Measurements from ENCODE around the gene ZIC1. TPM values are rescaled to one million over a fixed set of nuclear protein-coding genes. Genes with fewer than 3 reads are reported as not detected.

The ZIC1 gene
- polyA plus RNA-seq, 4 donors: 0.03 TPM; not detected in 3

DNA sequence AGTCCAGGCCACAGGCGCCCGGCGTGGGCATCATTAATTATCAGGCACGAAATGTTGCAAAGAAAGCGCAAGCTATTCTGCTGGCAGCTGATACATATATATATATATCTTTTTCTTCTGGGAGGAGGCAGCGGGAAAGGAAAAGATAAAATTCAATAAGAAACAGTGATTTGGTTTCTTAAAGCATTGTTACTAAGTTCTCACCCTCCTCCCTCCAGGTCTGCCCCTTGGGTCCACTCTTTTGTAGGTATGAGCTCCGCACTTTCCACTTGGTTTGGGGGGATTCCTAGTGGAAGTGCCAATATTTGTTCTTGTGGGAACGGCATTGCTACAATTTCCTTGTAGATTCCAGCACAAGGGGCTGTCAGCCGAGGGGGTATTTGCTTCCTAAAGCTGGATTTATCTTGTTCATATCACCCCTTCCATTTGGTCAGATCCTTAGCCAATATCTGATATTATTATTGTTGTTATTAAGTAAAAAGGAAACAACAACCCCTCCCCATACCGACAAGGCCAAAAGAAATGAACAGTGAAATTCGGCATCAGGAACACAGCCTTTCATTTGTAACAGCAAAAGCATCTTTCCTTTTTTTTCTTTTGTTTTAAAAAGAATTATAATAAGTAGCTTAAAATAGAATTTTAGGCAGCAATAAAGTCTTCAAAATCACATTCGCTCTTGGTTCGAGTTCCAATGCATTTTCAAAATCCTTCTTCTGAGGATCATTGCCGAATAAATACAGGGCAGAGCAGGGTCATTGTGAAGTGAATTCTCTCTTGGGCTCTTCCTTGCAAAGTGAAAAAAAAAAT, 15.6 kb downstream of the ZIC1 start:
- no peak for DNase-seq
- Histone ChIP-seq H3K27ac (ENCODE audit: low read depth in 1 of 3, low read length in 2 of 3) (no peak overlapping the region), H3K27me3 (ENCODE audit: control insufficient read depth in 3 of 3, insufficient read depth in 3 of 3, low read length in 3 of 3) (peaks cover 10 to 56% (median 48%) of the 10 kb centered on the region in 3 donors), H3K9me3 (ENCODE audit: control insufficient read depth in 2 of 2, insufficient read depth in 1 of 2, low read depth in 1 of 2, low read length in 1 of 2) (peaks cover 0 to 22% of the 10 kb centered on the region in 2 donors), H3K4me3 (ENCODE audit: low read depth in 1 of 3, low read length in 3 of 3) (no peak overlapping the region), H3K36me3 (ENCODE audit: control insufficient read depth in 3 of 3, insufficient read depth in 2 of 3, low read depth in 1 of 3, low read length in 3 of 3) (no peaks in the 10 kb centered on the region), H3K4me1 (ENCODE audit: control insufficient read depth in 3 of 3, insufficient read depth in 2 of 3, low read depth in 1 of 3, low read length in 2 of 3) (no peaks in the 10 kb centered on the region)
- FAIRE-seq: no peak
- 7 to 16% (median 9%) methylated on average over 14 of the region's 14 CpGs for WGBS, 3 donors

DNA sequence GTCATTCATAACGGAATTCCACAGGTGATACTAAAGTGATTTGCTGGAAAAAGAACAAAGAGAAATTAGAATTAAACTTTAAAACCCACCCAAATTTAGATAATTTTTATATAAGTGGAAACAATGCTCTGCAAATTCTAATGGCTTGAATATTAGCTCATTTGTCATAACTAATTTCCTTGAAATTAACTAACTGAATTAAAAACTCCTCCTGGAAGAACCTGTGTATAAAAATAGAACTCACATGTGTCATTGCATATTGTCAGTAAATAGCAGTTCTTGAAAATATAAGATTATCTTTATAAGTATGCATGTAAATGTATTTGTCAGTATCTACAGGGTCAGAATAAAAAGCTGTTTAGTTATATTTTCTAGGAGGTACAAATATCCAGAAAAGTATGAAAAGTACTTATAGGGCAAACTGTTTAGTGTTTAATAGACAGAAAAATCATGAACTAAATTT, 16.3 kb downstream of the ZIC1 start:
- DNase-seq (no peak), FAIRE-seq (peak; percentile 10)
- Histone ChIP-seq H3K4me3 (ENCODE audit: low read depth in 1 of 3, low read length in 3 of 3) (no peak overlapping the region), H3K4me1 (ENCODE audit: control insufficient read depth in 3 of 3, insufficient read depth in 2 of 3, low read depth in 1 of 3, low read length in 2 of 3) (no peaks in the 10 kb centered on the region), H3K9me3 (ENCODE audit: control insufficient read depth in 2 of 2, insufficient read depth in 1 of 2, low read depth in 1 of 2, low read length in 1 of 2) (peaks cover 0 to 16% of the 10 kb centered on the region in 2 donors), H3K27ac (ENCODE audit: low read depth in 1 of 3, low read length in 2 of 3) (no peak overlapping the region), H3K27me3 (ENCODE audit: control insufficient read depth in 3 of 3, insufficient read depth in 3 of 3, low read length in 3 of 3) (peaks cover 8 to 50% (median 43%) of the 10 kb centered on the region in 3 donors), H3K36me3 (ENCODE audit: control insufficient read depth in 3 of 3, insufficient read depth in 2 of 3, low read depth in 1 of 3, low read length in 3 of 3) (no peaks in the 10 kb centered on the region)
- 5 to 15% (median 10%) methylated on average over 1 of the region's 1 CpG for WGBS, 3 donors

DNA sequence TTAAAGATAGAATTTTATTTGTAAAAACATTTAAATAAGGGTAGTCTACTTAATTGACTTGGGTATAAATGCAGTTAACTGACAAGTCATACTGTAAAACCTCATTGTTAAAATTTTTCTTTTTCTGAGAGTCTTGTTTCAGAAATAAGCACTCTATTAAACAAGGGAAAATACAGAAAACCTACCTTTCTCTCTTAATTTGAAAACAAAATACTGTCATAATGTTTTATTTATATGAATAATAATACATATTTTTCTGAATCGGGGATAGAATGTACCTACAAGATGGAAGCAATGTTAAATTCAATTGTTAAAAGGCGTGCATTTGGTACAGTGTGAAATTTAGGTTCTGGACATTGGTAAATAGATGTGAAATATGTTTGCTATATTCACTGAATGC, 17.8 kb downstream of the ZIC1 start:
- FAIRE-seq (no peak), DNase-seq (no peak)
- Histone ChIP-seq H3K27me3 (ENCODE audit: control insufficient read depth in 3 of 3, insufficient read depth in 3 of 3, low read length in 3 of 3) (peaks cover 6 to 36% (median 35%) of the 10 kb centered on the region in 3 donors), H3K4me1 (ENCODE audit: control insufficient read depth in 3 of 3, insufficient read depth in 2 of 3, low read depth in 1 of 3, low read length in 2 of 3) (no peaks in the 10 kb centered on the region), H3K36me3 (ENCODE audit: control insufficient read depth in 3 of 3, insufficient read depth in 2 of 3, low read depth in 1 of 3, low read length in 3 of 3) (no peaks in the 10 kb centered on the region), H3K4me3 (ENCODE audit: low read depth in 1 of 3, low read length in 3 of 3) (no peak overlapping the region), H3K9me3 (ENCODE audit: control insufficient read depth in 2 of 2, insufficient read depth in 1 of 2, low read depth in 1 of 2, low read length in 1 of 2) (peaks cover 0 to 6% of the 10 kb centered on the region in 2 donors), H3K27ac (ENCODE audit: low read depth in 1 of 3, low read length in 2 of 3) (no peak overlapping the region)
- 80 to 92% (median 91%) methylated on average over 2 of the region's 2 CpGs for WGBS, 3 donors

DNA sequence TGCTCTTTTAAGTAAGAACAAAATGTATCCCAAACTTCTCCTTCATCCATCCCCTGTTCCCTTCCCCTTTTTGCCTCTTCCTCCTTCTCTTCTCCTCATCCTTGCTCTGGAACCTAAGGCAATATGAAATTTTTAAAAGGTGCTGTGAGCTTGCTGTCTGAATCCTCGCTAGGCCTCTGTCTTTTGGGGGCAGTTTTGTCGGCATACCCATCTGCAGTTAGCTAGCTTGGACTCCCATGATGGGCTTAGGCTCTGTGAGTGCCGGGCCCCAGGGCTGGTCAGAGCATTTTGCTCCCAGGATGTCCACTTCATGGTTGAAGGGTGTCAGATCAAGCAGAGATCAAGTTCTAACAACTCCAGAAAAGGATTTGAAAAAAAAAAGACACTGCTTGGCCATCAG, 18.6 kb downstream of the ZIC1 start:
- Histone ChIP-seq H3K27ac (ENCODE audit: low read depth in 1 of 3, low read length in 2 of 3) (no peak overlapping the region), H3K9me3 (ENCODE audit: control insufficient read depth in 2 of 2, insufficient read depth in 1 of 2, low read depth in 1 of 2, low read length in 1 of 2) (peaks cover 0 to 6% of the 10 kb centered on the region in 2 donors), H3K4me1 (ENCODE audit: control insufficient read depth in 3 of 3, insufficient read depth in 2 of 3, low read depth in 1 of 3, low read length in 2 of 3) (no peaks in the 10 kb centered on the region), H3K27me3 (ENCODE audit: control insufficient read depth in 3 of 3, insufficient read depth in 3 of 3, low read length in 3 of 3) (peaks cover 6 to 30% (median 28%) of the 10 kb centered on the region in 3 donors), H3K36me3 (ENCODE audit: control insufficient read depth in 3 of 3, insufficient read depth in 2 of 3, low read depth in 1 of 3, low read length in 3 of 3) (no peaks in the 10 kb centered on the region), H3K4me3 (ENCODE audit: low read depth in 1 of 3, low read length in 3 of 3) (no peak overlapping the region)
- 57 to 74% (median 66%) methylated on average over 3 of the region's 3 CpGs for WGBS, 3 donors
- no peak for FAIRE-seq
- no peak for DNase-seq

DNA sequence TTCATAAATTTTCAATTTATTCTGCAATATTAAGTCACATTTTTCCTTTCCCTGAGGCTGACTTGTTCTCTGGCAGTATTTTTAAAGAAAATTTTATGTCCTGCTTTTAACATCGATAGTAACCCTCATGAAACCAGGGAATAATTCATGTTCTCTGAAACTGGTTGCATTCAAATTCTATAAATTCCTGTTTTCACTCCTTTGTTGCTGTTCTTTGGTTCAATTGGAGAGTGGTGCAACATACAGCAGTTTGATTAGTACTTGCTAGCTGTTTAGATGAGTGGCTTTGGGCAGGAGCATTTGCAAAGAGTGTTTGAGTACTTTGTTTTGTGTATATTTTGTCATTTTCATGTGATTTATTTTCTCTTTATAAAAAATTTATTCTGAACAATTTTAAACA, 19.2 kb downstream of the ZIC1 start:
- DNase-seq (no peak), FAIRE-seq (no peak)
- Histone ChIP-seq H3K4me1 (ENCODE audit: control insufficient read depth in 3 of 3, insufficient read depth in 2 of 3, low read depth in 1 of 3, low read length in 2 of 3) (no peaks in the 10 kb centered on the region), H3K27ac (ENCODE audit: low read depth in 1 of 3, low read length in 2 of 3) (no peak overlapping the region), H3K4me3 (ENCODE audit: low read depth in 1 of 3, low read length in 3 of 3) (no peak overlapping the region), H3K36me3 (ENCODE audit: control insufficient read depth in 3 of 3, insufficient read depth in 2 of 3, low read depth in 1 of 3, low read length in 3 of 3) (no peaks in the 10 kb centered on the region), H3K9me3 (ENCODE audit: control insufficient read depth in 2 of 2, insufficient read depth in 1 of 2, low read depth in 1 of 2, low read length in 1 of 2) (no peaks in the 10 kb centered on the region), H3K27me3 (ENCODE audit: control insufficient read depth in 3 of 3, insufficient read depth in 3 of 3, low read length in 3 of 3) (peaks cover 6 to 24% (median 22%) of the 10 kb centered on the region in 3 donors)
- WGBS, 3 donors: 72 to 93% (median 84%) methylated on average over 1 of the region's 1 CpG

DNA sequence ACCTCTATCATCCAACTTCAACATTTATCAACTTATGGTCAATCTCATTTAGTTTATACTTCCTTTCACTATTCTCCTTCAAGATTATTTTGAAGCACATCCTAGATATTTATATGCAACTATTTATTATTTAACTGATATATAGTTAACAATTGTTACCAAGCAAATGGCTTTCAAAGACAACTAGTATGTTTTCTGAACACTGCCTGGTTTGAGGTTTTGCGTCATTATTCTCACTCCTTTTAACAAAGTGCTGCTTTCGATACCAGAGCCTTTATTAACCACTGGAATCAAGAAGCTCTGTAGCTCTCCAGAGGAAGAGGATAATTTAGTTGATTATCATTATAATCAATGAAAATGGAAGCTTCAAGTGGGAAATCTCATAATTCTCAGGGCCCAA, 19.6 kb downstream of the ZIC1 start:
- Histone ChIP-seq H3K36me3 (ENCODE audit: control insufficient read depth in 3 of 3, insufficient read depth in 2 of 3, low read depth in 1 of 3, low read length in 3 of 3) (no peaks in the 10 kb centered on the region), H3K27me3 (ENCODE audit: control insufficient read depth in 3 of 3, insufficient read depth in 3 of 3, low read length in 3 of 3) (peaks cover 6 to 20% (median 18%) of the 10 kb centered on the region in 3 donors), H3K9me3 (ENCODE audit: control insufficient read depth in 2 of 2, insufficient read depth in 1 of 2, low read depth in 1 of 2, low read length in 1 of 2) (no peaks in the 10 kb centered on the region), H3K27ac (ENCODE audit: low read depth in 1 of 3, low read length in 2 of 3) (no peak overlapping the region), H3K4me3 (ENCODE audit: low read depth in 1 of 3, low read length in 3 of 3) (no peak overlapping the region), H3K4me1 (ENCODE audit: control insufficient read depth in 3 of 3, insufficient read depth in 2 of 3, low read depth in 1 of 3, low read length in 2 of 3) (no peaks in the 10 kb centered on the region)
- DNase-seq (no peak), FAIRE-seq (no peak)
- WGBS, 3 donors: 89 to 94% (median 91%) methylated on average over 2 of the region's 2 CpGs

DNA sequence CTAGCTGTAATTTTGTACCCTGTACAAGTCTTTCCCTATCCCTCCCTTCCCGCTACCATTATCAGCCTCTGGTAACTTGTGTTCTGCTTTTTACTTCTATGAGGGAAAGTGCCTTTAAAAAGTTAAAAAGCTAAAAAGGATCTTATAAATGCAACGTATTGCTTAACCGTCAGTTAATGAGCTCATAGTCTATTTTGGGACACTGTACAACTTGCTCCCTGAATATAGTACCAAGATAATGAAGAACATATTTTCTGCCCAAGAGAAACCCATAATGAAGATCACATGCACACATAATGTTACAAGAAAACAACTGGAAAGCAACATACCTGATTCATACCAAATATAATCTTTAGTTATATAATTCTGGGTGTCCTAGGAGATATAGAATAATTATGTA, 22.6 kb downstream of the ZIC1 start:
- FAIRE-seq (no peak), DNase-seq (no peak)
- Histone ChIP-seq H3K4me1 (ENCODE audit: control insufficient read depth in 3 of 3, insufficient read depth in 2 of 3, low read depth in 1 of 3, low read length in 2 of 3) (no peaks in the 10 kb centered on the region), H3K4me3 (ENCODE audit: low read depth in 1 of 3, low read length in 3 of 3) (no peak overlapping the region), H3K9me3 (ENCODE audit: control insufficient read depth in 2 of 2, insufficient read depth in 1 of 2, low read depth in 1 of 2, low read length in 1 of 2) (no peaks in the 10 kb centered on the region), H3K36me3 (ENCODE audit: control insufficient read depth in 3 of 3, insufficient read depth in 2 of 3, low read depth in 1 of 3, low read length in 3 of 3) (no peaks in the 10 kb centered on the region), H3K27ac (ENCODE audit: low read depth in 1 of 3, low read length in 2 of 3) (no peak overlapping the region), H3K27me3 (ENCODE audit: control insufficient read depth in 3 of 3, insufficient read depth in 3 of 3, low read length in 3 of 3) (peaks cover 0 to 9% (median 3%) of the 10 kb centered on the region in 3 donors)
- 73 to 80% (median 76%) methylated on average over 3 of the region's 3 CpGs for WGBS, 3 donors

DNA sequence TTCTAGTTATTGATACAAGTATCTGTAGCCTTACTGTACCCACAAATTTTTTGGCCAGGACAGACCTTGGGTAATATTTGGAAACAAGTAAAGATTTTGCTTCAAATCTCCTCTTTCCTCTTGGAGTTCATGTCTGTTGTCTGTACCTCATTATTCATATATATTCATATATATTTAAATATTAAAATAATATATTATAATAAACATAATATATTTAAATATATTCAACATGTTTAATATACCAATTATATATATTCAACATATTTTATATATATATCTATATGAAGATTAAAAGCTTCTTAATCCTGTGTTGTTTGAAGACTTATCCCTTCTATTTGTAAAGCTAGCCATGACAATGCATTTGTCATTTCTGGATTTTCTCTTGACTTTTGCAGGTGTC, 38.1 kb downstream of the ZIC1 start:
- Histone ChIP-seq H3K4me3 (ENCODE audit: low read depth in 1 of 3, low read length in 3 of 3) (no peak overlapping the region), H3K36me3 (ENCODE audit: control insufficient read depth in 3 of 3, insufficient read depth in 2 of 3, low read depth in 1 of 3, low read length in 3 of 3) (no peaks in the 10 kb centered on the region), H3K9me3 (ENCODE audit: control insufficient read depth in 2 of 2, insufficient read depth in 1 of 2, low read depth in 1 of 2, low read length in 1 of 2) (no peaks in the 10 kb centered on the region), H3K27ac (ENCODE audit: low read depth in 1 of 3, low read length in 2 of 3) (no peak overlapping the region), H3K4me1 (ENCODE audit: control insufficient read depth in 3 of 3, insufficient read depth in 2 of 3, low read depth in 1 of 3, low read length in 2 of 3) (no peaks in the 10 kb centered on the region), H3K27me3 (ENCODE audit: control insufficient read depth in 3 of 3, insufficient read depth in 3 of 3, low read length in 3 of 3) (no peaks in the 10 kb centered on the region)
- no peak for DNase-seq
- peak; percentile 41 for FAIRE-seq

DNA sequence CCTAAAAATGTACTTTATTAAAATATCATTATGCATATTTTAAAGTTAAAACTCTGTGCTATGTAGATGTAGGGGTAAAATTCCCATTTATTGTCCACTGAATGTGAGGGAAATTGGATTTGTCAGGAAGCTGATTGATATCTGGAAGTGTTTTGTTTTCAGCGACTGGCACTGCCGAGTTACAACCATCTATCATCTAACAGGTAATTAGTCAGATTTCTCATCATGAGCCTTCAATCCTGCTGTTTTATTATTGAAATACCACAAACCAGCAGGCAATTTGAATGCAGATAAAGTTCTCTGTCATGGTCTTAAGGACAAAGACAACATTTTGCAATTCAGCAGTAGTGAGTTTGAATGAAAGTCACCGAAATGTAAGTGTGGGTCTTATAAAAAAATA, 40.5 kb downstream of the ZIC1 start:
- no peaks in the 10 kb centered on the region for H3K9me3 ChIP-seq (ENCODE audit: control insufficient read depth in 2 of 2, insufficient read depth in 1 of 2, low read depth in 1 of 2, low read length in 1 of 2)
- H3K27ac ChIP-seq (ENCODE audit: low read depth in 1 of 3, low read length in 2 of 3): no peak overlapping the region
- H3K4me1 ChIP-seq (ENCODE audit: control insufficient read depth in 3 of 3, insufficient read depth in 2 of 3, low read depth in 1 of 3, low read length in 2 of 3): no peaks in the 10 kb centered on the region
- no peaks in the 10 kb centered on the region for H3K36me3 ChIP-seq (ENCODE audit: control insufficient read depth in 3 of 3, insufficient read depth in 2 of 3, low read depth in 1 of 3, low read length in 3 of 3)
- 30 to 36% (median 35%) methylated on average over 3 of the region's 3 CpGs for WGBS, 3 donors
- H3K27me3 ChIP-seq (ENCODE audit: control insufficient read depth in 3 of 3, insufficient read depth in 3 of 3, low read length in 3 of 3): no peaks in the 10 kb centered on the region
- no peak for FAIRE-seq
- no peak for DNase-seq
- no peak overlapping the region for H3K4me3 ChIP-seq (ENCODE audit: low read depth in 1 of 3, low read length in 3 of 3)

Data from small intestine (tissue), 7 donors.